ENCODE data around the gene CPT1A.
A peak's percentile ranks its signal among the peaks of the same experiment; 100 is the strongest.
"Not testable (repeated sequence)": the region's sequence is repeated elsewhere in the genome, so short reads cannot be mapped to it uniquely, and the experiment has no call there.

The CPT1A gene

DNA sequence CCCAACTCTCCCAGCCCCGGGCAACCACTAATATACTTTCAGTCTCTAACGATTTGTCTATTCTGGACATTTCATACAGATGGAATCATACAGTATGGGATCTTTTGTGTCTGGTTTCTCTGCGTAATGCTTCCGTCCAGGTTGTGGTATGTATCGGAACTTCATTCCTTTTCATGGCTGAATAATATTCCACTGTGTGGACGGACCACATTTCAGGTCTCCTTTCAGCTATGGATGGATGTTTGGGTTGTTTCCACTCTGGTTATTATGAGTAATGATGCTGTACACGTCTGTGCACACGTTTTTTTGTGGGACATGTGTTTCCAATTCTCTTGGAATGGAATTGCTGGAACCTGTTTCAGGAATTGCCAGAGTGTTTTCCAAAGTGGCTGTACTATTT is 17.4 kb upstream of the CPT1A start:
- Histone ChIP-seq H3K4me1 (peaks cover 0 to 19% (median 15%) of the 10 kb centered on the region in 4 donors), H3K27me3 (peaks cover 0 to 7% of the 10 kb centered on the region in 2 donors), H3K27ac (no peak overlapping the region), H3K4me3 (no peak overlapping the region), H3K36me3 (no peaks in the 10 kb centered on the region), H3K9me3 (peaks cover 0 to 5% (median 4%) of the 10 kb centered on the region in 3 donors)
- no peak for DNase-seq
- intact Hi-C loops (cut with DNase I; ENCODE audit: low total_unique reads) = no loop called here
- TF ChIP-seq, protein P1, sequence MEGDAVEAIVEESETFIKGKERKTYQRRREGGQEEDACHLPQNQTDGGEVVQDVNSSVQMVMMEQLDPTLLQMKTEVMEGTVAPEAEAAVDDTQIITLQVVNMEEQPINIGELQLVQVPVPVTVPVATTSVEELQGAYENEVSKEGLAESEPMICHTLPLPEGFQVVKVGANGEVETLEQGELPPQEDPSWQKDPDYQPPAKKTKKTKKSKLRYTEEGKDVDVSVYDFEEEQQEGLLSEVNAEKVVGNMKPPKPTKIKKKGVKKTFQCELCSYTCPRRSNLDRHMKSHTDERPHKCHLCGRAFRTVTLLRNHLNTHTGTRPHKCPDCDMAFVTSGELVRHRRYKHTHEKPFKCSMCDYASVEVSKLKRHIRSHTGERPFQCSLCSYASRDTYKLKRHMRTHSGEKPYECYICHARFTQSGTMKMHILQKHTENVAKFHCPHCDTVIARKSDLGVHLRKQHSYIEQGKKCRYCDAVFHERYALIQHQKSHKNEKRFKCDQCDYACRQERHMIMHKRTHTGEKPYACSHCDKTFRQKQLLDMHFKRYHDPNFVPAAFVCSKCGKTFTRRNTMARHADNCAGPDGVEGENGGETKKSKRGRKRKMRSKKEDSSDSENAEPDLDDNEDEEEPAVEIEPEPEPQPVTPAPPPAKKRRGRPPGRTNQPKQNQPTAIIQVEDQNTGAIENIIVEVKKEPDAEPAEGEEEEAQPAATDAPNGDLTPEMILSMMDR (IDR thresholded peaks at IDR 0.05) = no peak

GRCh38 chr11:68857037-68857586 is 15.4 kb upstream of the CPT1A start:
- H3K4me3 ChIP-seq = no peak overlapping the region
- H3K27me3 ChIP-seq = peaks cover 0 to 17% of the 10 kb centered on the region in 2 donors
- TF ChIP-seq, protein P1 (IDR thresholded peaks at IDR 0.05) = no peak
- no peaks in the 10 kb centered on the region for H3K36me3 ChIP-seq
- intact Hi-C loops (cut with DNase I; ENCODE audit: low total_unique reads) = no loop called here
- H3K9me3 ChIP-seq = no peaks in the 10 kb centered on the region
- H3K27ac ChIP-seq = no peak overlapping the region
- no peak for DNase-seq
- H3K4me1 ChIP-seq = peaks cover 0 to 20% (median 15%) of the 10 kb centered on the region in 4 donors

- H3K4me1 ChIP-seq = peaks cover 0 to 20% (median 15%) of the 10 kb centered on the region in 4 donors
- DNase-seq; intact Hi-C loops (cut with DNase I; ENCODE audit: low total_unique reads); H3K4me3 ChIP-seq; H3K27ac ChIP-seq; H3K9me3 ChIP-seq; H3K36me3 ChIP-seq: not testable (repeated sequence)
- peaks cover 0 to 17% of the 10 kb centered on the region in 2 donors for H3K27me3 ChIP-seq
These were observed 14.8 kb upstream of the CPT1A start for GRCh38 chr11:68856425-68857030.

GRCh38 chr11:68855205-68855981 is 13.7 kb upstream of the CPT1A start:
- H3K36me3 ChIP-seq = no peaks in the 10 kb centered on the region
- H3K27me3 ChIP-seq = peaks cover 0 to 17% of the 10 kb centered on the region in 2 donors
- peak; percentile 58 to 79 for DNase-seq
- intact Hi-C loops (cut with DNase I; ENCODE audit: low total_unique reads) = no loop called here
- peak overlapping the region; percentile 2 to 4 for H3K27ac ChIP-seq
- peaks cover 0 to 20% (median 15%) of the 10 kb centered on the region in 4 donors for H3K4me1 ChIP-seq
- TF ChIP-seq, protein P1 (IDR thresholded peaks at IDR 0.05) = peak; percentile 29 to 39
- H3K4me3 ChIP-seq = peak overlapping the region; percentile 40 to 60
- no peaks in the 10 kb centered on the region for H3K9me3 ChIP-seq

GRCh38 chr11:68854273-68854958 is 12.7 kb upstream of the CPT1A start:
- H3K9me3 ChIP-seq = no peaks in the 10 kb centered on the region
- no peak for DNase-seq
- H3K36me3 ChIP-seq = no peaks in the 10 kb centered on the region
- peaks cover 0 to 20% (median 15%) of the 10 kb centered on the region in 4 donors for H3K4me1 ChIP-seq
- H3K27me3 ChIP-seq = peaks cover 0 to 17% of the 10 kb centered on the region in 2 donors
- intact Hi-C loops (cut with DNase I; ENCODE audit: low total_unique reads) = no loop called here
- H3K27ac ChIP-seq = no peak overlapping the region
- TF ChIP-seq, protein P1 (IDR thresholded peaks at IDR 0.05) = no peak
- peak overlapping the region; percentile 40 to 60 for H3K4me3 ChIP-seq
